Testis (tissue), 3 donors: ENCODE results near the gene NDE1. TPM values are rescaled to one million over a fixed set of nuclear protein-coding genes. Genes with fewer than 3 reads are reported as not detected.
A peak's percentile ranks its signal among the peaks of the same experiment; 100 is the strongest.
"Not testable (repeated sequence)": the region's sequence is repeated elsewhere in the genome, so short reads cannot be mapped to it uniquely, and the experiment has no call there.

ENCODE experiments used
- DNase-seq: peaks from one replicate; pipeline ENCODE4 v3.0.0-alpha.2; 2019
- H3K27ac ChIP-seq, 2 donors: fragments of 200-600 bp; sonication (generic); one replicate each; pipeline ENCODE4 v1.5.1; 2019
- H3K27me3 ChIP-seq: fragments of 200-600 bp; sonication (generic); one replicate; pipeline ENCODE4 v1.5.1; 2019
- H3K36me3 ChIP-seq: fragments of 200-600 bp; sonication (generic); one replicate; pipeline ENCODE4 v1.5.1; 2017; ENCODE audit warnings: low read depth; ENCODE audit errors: missing control alignments
- H3K4me1 ChIP-seq: fragments of 200-600 bp; sonication (generic); one replicate; pipeline ENCODE4 v1.5.1; 2019
- H3K4me3 ChIP-seq, 2 donors: fragments of 200-600 bp; sonication (generic); one replicate each; pipeline ENCODE4 v1.5.1; 2017 to 2019
- H3K9me3 ChIP-seq: fragments of 200-600 bp; sonication (generic); one replicate; pipeline ENCODE4 v1.5.1; 2017
- POLR2A ChIP-seq: fragments of 450-650 bp; IDR thresholded peaks from one replicate; pipeline ENCODE4 v1.6.1; 2017; ENCODE audit warnings: antibody characterized with exemption, mild to moderate bottlenecking, moderate library complexity
- WGBS, 2 donors: methylation state at CpG; one replicate each; pipeline ENCODE4 v1.1.5; 2018; 5-methylcytosine and 5-hydroxymethylcytosine counted together
- intact Hi-C: fragments of 100-400 bp; cut with DNase I; formaldehyde crosslinking; loops from one replicate; pipeline ENCODE4 v1.15.1; 2023; ENCODE audit warnings: low total_unique reads
- polyA plus RNA-seq: library from polyadenylated mRNA; stranded (reverse); fragments of 350-450 nt; fragmentation: Illumina TruSeq; extraction: RNeasy Lipid Tissue Mini Kit (QIAGEN cat#74804); gene quantifications from one replicate; pipeline ENCODE4 v1.2.3, GENCODE V29; 2014; ENCODE audit warnings: low read depth, low replicate concordance; ENCODE audit not compliant: insufficient read depth
- total RNA-seq, 2 donors: library from RNA; depleted of rRNA; stranded (reverse); fragments of >200 nt; gene quantifications; one replicate each; pipeline ENCODE4 v1.2.3, GENCODE V29; 2016
- TF ChIP-seq, protein P1 (sequence below), 3 experiments: fragments of 450-650 bp in 2 of 3; fragments of 200-600 bp in 1 of 3; sonication (generic) in 1 of 3; IDR thresholded peaks; one replicate each; pipeline ENCODE4 v1.5.1; 2016 to 2019; ENCODE audit warnings: antibody characterized with exemption in 3 of 3, mild to moderate bottlenecking in 2 of 3, moderate library complexity in 1 of 3

The NDE1 gene
- total and polyA plus RNA-seq, 3 donors from 2014 or later, result 45.2 to 84.3 (median 51.6) TPM

DNA sequence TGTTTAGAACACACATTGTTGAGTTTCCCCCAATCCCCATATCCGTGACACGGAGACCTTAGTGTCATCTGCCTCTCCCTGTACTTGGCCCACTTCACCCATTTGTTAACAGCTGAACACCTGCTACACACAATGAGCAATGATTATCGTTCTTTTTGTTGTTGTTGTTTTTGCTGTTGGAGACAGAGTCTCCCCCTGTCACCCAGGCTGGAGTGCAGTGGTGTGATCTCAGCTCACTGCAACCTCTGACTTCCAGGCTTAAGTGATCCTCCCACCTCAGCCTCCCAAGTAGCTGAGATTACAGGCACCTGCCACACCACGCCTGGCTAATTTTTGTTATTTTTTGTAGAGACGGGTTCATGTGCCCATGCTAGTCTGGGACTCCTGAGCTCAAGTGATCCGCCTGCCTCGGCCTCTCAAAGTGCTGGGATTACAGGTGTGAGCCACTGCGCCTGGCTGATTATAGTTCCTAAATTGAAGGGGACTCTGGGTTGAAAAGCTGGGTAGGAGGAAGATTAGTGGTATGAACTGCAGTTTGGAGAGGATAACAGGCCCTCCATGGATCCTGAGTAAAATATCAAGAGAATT, 21.6 kb downstream of the NDE1 start:
- Histone ChIP-seq H3K27me3 (no peaks in the 10 kb centered on the region), H3K9me3 (no peaks in the 10 kb centered on the region), H3K4me1 (peaks cover 11% of the 10 kb centered on the region), H3K36me3 (no peaks in the 10 kb centered on the region), H3K27ac (peak overlapping the region; percentile 13 to 88), H3K4me3 (no peak overlapping the region)
- intact Hi-C loops, result no loop called here
- DNase-seq, result no peak
- TF ChIP-seq, protein P1, sequence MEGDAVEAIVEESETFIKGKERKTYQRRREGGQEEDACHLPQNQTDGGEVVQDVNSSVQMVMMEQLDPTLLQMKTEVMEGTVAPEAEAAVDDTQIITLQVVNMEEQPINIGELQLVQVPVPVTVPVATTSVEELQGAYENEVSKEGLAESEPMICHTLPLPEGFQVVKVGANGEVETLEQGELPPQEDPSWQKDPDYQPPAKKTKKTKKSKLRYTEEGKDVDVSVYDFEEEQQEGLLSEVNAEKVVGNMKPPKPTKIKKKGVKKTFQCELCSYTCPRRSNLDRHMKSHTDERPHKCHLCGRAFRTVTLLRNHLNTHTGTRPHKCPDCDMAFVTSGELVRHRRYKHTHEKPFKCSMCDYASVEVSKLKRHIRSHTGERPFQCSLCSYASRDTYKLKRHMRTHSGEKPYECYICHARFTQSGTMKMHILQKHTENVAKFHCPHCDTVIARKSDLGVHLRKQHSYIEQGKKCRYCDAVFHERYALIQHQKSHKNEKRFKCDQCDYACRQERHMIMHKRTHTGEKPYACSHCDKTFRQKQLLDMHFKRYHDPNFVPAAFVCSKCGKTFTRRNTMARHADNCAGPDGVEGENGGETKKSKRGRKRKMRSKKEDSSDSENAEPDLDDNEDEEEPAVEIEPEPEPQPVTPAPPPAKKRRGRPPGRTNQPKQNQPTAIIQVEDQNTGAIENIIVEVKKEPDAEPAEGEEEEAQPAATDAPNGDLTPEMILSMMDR (IDR thresholded peaks at IDR 0.05), result no peak
- no peak for TF ChIP-seq POLR2A
- 88 to 92% methylated on average over 8 of the region's 8 CpGs for WGBS, 2 donors

DNA sequence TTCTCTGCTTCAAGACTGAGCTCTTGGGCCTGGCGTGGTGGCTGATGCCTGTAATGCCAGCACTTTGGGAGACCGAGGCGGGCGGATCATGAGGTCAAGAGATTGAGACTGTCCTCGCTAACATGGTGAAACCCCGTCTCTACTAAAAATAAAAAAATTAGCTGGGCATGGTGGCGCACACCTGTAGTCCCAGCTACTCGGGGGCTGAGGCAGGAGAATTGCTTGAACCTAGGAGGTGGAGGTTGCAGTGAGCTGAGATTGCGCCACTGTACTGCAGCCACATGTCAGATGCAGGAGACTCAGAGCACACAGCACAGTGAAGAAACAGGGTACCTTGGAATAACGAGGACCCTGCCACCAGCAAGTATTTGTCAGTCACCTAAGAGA, 22.1 kb downstream of the NDE1 start:
- H3K4me1 ChIP-seq, result peaks cover 11% of the 10 kb centered on the region
- peak overlapping the region; percentile 13 to 88 for H3K27ac ChIP-seq
- H3K36me3 ChIP-seq, DNase-seq, H3K9me3 ChIP-seq, intact Hi-C loops, H3K27me3 ChIP-seq, H3K4me3 ChIP-seq: not testable (repeated sequence)
- WGBS, 2 donors, result 89 to 93% methylated on average over 10 of the region's 10 CpGs

DNA sequence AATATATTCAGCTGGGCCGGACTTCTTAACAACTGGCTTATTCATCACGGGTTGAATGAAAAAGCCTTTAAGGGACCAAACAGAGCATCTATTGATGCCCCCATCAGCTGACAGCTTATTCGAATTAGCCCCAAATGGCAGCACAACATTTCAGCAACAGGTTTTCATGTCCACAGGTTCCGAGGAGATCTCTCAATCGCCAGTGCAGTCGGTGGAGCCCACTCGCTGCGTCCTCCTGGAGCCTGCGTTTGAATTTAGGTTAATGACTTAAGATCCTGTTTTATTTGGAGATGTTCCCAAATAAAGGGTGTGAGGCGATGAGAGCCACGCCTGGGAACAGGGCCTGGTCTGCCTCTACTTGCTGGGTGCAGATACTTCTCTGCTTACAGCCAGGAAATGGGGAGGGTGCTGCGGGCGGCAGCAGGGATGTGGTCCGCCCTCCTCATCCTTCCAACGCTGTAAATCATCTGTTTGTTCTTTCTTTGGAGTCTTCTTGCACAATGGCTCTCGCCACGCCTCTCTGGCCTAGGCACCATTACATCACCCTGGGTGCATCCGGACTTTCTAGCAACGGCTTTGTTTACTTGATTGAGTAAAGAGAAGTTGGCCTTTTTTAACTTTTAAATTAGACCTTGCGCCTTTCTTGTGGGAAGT, 22.6 kb downstream of the NDE1 start:
- Histone ChIP-seq H3K27ac (peak overlapping the region; percentile 69 to 88), H3K27me3 (no peaks in the 10 kb centered on the region), H3K4me3 (no peak overlapping the region), H3K4me1 (peaks cover 11% of the 10 kb centered on the region), H3K36me3 (no peaks in the 10 kb centered on the region), H3K9me3 (no peaks in the 10 kb centered on the region)
- no peak for TF ChIP-seq POLR2A
- TF ChIP-seq, protein P1 (IDR thresholded peaks at IDR 0.05), result no peak
- WGBS, 2 donors, result 44 to 59% methylated on average over 20 of the region's 20 CpGs
- DNase-seq, result peak; percentile 89
- intact Hi-C loops, result no loop called here

DNA sequence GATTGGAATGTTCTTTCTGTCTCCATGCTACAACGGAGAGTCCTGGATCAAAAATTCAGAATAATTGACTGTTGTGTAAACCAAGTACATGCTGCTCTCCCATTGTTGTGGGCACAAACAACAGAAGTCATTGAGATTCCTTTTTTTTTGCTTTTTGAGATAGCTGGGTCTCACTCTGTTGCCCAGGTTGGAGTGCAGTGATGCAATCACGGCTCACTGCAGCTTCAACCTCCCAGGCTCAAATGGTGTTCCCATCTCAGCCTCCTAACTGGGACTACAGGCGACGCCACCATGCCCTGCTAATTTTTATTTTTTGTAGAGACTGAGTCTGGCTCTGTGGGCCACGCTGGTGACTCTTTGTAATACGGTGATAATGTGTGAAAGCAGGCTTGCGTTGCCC, 24.5 kb downstream of the NDE1 start:
- intact Hi-C loops, result no loop called here
- TF ChIP-seq, protein P1 (IDR thresholded peaks at IDR 0.05), result no peak
- TF ChIP-seq POLR2A, result no peak
- DNase-seq, result no peak
- H3K9me3 ChIP-seq, result no peaks in the 10 kb centered on the region
- no peaks in the 10 kb centered on the region for H3K36me3 ChIP-seq
- peaks cover 11% of the 10 kb centered on the region for H3K4me1 ChIP-seq
- WGBS, 2 donors, result 92 to 95% methylated on average over 7 of the region's 7 CpGs
- no peak overlapping the region for H3K4me3 ChIP-seq
- H3K27me3 ChIP-seq, result no peaks in the 10 kb centered on the region
- H3K27ac ChIP-seq, result no peak overlapping the region

DNA sequence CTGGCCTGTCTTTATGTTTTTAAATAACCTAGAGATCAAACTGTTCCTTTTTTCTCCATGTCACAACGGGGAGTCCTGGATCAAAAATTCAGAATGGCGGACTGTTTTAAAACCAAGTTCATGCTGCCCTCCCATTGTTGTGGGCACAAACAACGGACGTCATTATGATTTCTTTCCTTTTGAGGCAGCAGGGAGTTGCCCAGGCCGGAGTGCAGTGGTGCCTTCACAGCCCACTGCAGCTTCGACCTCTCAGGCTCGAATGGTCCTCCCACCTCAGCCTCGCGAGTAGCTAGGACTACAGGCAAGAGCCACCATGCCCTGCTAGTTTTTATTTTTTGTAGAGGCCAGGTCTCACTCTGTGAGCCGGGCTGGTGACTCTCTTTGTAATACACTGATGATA, 26.5 kb downstream of the NDE1 start:
- TF ChIP-seq POLR2A, result no peak
- TF ChIP-seq, protein P1 (IDR thresholded peaks at IDR 0.05), result no peak
- H3K4me1 ChIP-seq, result peaks cover 11% of the 10 kb centered on the region
- intact Hi-C loops, result no loop called here
- no peak overlapping the region for H3K4me3 ChIP-seq
- no peaks in the 10 kb centered on the region for H3K36me3 ChIP-seq
- 76 to 87% methylated on average over 9 to 10 of the region's 10 CpGs for WGBS, 2 donors
- no peak for DNase-seq
- no peaks in the 10 kb centered on the region for H3K27me3 ChIP-seq
- no peak overlapping the region for H3K27ac ChIP-seq
- no peaks in the 10 kb centered on the region for H3K9me3 ChIP-seq
